ENCODE measurements around the gene GCSH. TPM values are rescaled to one million over a fixed set of nuclear protein-coding genes. Genes with fewer than 3 reads are reported as not detected.

GCSH gene
- total and polyA plus RNA-seq, 2 of the 13 experiments (the other 11 are each of a cell fraction or from before 2014, with no cell fraction given) = 35.9 to 103 TPM

- TF ChIP-seq KDM5A (IDR thresholded peaks at IDR 0.05; ENCODE audit: borderline replicate concordance, low read length) = peak; percentile 38; the same call in 1 of the 2 replicates
- peak; percentile 63 for TF ChIP-seq RBFOX2 (IDR thresholded peaks at IDR 0.05; ENCODE audit: low read depth, low read length)
- peak; percentile 47; the same call in 1 of the 2 replicates for TF ChIP-seq ZNF343 (CRISPR knock-in tag; IDR thresholded peaks at IDR 0.05)
- no peak for TF ChIP-seq PRDM4 (CRISPR knock-in tag; IDR thresholded peaks at IDR 0.05; ENCODE audit: borderline replicate concordance)
- TF ChIP-seq HNF1A (IDR thresholded peaks at IDR 0.05; ENCODE audit: low read depth) = no peak
- TF ChIP-seq HNF1A (CRISPR knock-in tag; IDR thresholded peaks at IDR 0.05; ENCODE audit: borderline replicate concordance) = 0 out of 2 replicates have a peak, but pooled peaks have one; percentile 13
- 0 out of 2 replicates have a peak, but pooled peaks have one; percentile 2 for TF ChIP-seq TAF1 (CRISPR knock-in tag; IDR thresholded peaks at IDR 0.05)
- no peak for TF ChIP-seq EHMT2 (IDR thresholded peaks at IDR 0.05; ENCODE audit: borderline replicate concordance, low read depth, low read length)
- no peak for TF ChIP-seq PRDM10 (CRISPR knock-in tag; IDR thresholded peaks at IDR 0.05; ENCODE audit: low read depth)
- peak; percentile 79; the same call in 1 of the 2 replicates for TF ChIP-seq CHCHD3 (CRISPR knock-in tag; IDR thresholded peaks at IDR 0.05)
- peak; percentile 51 for TF ChIP-seq YY1 (IDR thresholded peaks at IDR 0.05; ENCODE audit: insufficient read depth, insufficient replicate concordance, low read depth, low read length)
- 0 out of 2 replicates have a peak, but pooled peaks have one; percentile 7 for TF ChIP-seq TBX2 (CRISPR knock-in tag; IDR thresholded peaks at IDR 0.05; ENCODE audit: borderline replicate concordance)
- no peak for TF ChIP-seq NFE2L2 (IDR thresholded peaks at IDR 0.05; ENCODE audit: low read length)
- 0 out of 2 replicates have a peak, but pooled peaks have one; percentile 36 for TF ChIP-seq HOXA5 (CRISPR knock-in tag; IDR thresholded peaks at IDR 0.05)
- no peak for TF ChIP-seq RXRA (CRISPR knock-in tag; IDR thresholded peaks at IDR 0.05)
- TF ChIP-seq YEATS4 (CRISPR knock-in tag; IDR thresholded peaks at IDR 0.05; ENCODE audit: borderline replicate concordance) = peak; percentile 60; the same call in 1 of the 2 replicates
Observed at GRCh38 chr16:81035975-81036750, 60.0 kb downstream of the GCSH start (continued).
